ENCODE measurements around the gene GLIS2.

GLIS2 gene

DNA sequence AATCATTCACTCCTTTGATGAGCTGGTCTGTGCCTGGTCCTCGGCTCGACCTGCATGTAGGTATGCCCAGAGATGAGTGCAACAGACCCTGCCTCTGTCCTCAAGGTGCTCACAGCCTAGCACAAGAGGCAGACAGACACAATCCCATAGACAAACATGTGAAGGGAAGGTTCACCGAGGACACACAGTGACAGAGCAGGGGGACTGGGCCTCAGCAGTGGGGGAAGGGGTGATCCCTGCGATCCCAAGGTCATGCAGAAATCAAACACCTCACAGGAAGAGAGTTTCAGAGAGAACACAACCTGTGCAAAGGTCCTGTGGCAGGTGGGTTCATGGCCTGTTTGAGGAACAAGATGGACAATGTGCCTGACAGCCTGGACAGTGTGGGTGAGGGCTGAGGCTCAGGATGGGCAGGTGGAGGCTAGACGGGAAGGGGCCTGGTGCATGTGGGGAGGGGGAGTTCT, 51.6 kb downstream of the GLIS2 start:
- in situ Hi-C loops (cut with MboI; ENCODE audit: low sequenced_read_pairs), result no loop called here

DNA sequence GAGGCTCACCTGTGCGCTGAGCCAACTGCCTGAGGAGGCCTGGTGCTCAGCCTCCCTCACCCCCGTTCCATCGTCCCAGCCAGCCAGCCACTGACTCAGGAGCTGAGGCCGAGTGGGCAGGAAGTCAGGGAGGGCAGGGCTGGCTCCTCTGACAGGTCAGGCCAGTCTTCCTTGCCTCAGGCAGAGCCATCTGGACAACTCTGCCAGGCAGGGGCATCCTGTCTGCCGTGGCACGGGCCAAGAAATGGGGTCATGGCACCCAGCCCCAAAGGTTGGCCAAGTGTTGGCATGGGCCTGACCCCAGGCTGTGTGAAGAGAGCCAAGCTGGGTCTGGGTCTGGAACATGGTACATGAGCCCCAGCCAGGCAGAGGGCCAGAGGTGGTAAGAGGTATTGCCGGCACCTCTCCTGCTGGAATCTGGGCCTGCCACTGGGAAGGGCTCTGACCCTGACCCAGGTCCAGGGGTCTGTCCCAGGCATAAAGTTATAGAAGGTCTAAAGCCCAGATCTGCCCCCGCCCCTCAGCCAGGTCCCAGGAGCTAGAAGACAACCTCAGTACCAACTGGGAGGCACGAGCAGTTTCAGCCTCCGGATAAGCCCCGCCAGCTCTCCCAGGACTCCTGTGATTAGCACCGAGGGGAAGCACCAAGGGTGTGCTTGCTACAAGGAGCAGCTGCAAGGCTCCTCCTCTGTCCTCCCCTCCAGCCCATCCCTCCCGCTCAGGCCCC, 53.3 kb downstream of the GLIS2 start:
- in situ Hi-C loops (cut with MboI; ENCODE audit: low sequenced_read_pairs), result no loop called here

- in situ Hi-C loops (cut with MboI; ENCODE audit: low sequenced_read_pairs), result no loop called here
Observed at GRCh38 chr16:4370151-4370550, 54.3 kb downstream of the GLIS2 start.

DNA sequence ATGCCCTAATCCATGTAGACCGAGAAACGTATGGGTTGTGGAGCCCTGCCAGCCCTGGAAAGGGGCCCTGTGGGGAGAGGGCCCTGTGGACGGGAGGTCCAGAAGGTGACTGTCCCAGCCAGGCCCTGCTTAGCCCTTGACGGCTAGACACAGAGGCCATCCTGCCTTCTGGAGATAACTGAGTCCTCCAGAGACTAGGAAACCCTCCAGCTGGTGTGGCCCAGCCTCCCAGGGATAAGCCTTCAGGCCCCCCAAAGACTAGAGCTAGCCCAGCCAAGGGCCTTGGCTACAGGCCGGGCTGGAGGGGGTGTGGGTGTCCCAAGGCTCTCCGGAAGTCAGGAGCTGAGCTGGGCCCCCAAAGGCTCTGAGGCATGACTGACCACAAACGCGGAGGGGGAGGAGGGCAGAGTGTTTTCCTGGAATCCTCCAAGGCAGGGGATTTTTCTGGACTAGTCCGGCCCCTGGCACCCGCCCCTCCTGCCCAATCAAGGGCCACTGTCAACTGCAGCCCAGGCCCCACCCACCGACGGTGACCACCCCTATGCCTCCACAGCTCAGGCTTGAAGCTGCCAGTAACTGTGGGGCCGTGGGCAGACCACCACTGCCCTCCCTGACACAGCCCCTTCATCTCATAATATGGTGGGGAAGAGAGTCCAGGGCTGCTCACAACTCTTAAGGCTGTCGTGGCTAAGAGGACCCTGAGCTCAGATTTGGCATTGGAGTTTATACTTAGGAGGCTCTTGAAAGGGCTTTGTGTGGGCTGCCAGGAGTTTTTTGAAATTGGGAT, 54.9 kb downstream of the GLIS2 start:
- in situ Hi-C loops (cut with MboI; ENCODE audit: low sequenced_read_pairs), result no loop called here

- in situ Hi-C loops (cut with MboI; ENCODE audit: low sequenced_read_pairs), result no loop called here
Observed at GRCh38 chr16:4371357-4372000, 55.6 kb downstream of the GLIS2 start, which contains the start of gene VASN. Gene VASN, plus strand, starts transcription at chr16:4371848. Its CDS starts 9,030 bp downstream, at chr16:4380878.

GRCh38 chr16:4372001-4372577, 56.2 kb downstream of the GLIS2 start:
- in situ Hi-C loops (cut with MboI; ENCODE audit: low sequenced_read_pairs), result no loop called here

DNA sequence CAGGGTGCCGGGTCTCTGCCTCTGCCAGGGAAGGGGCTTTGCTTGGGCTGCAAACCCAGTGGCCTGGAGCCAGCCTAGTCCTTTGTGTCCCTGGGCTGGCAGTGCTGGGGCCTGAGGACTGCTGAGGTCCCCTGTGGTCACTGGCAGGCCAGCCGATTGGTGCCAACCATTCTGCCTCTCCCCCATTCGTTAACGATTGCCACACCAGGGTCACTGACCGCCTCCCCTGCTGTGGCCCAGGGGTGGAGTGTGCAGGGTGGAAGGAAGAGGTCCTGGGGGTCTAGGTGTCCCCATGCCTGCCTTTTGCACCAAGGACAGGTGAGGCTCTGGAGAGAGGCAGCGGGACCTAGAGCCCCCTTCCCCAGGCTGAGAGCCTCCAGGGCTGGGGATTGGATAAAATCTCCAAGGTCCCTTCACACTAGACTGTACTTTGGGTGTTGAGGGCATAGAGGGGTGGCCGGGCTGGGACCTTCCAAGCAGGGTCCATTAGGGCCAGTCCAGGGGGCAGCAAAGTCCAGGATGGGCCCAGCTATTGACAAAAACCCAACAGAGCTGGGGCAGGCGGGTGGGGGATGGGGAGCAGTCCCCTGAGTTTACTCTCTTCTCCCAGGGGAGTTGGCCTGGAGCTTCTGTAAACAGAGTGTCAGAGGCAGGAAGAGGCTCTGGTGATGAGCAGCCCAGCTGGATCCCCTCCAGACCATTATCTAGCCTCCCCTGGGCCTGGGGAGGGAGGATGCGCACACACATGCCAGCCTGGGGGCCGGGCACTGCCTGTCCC, 56.9 kb downstream of the GLIS2 start:
- in situ Hi-C loops (cut with MboI; ENCODE audit: low sequenced_read_pairs), result no loop called here

DNA sequence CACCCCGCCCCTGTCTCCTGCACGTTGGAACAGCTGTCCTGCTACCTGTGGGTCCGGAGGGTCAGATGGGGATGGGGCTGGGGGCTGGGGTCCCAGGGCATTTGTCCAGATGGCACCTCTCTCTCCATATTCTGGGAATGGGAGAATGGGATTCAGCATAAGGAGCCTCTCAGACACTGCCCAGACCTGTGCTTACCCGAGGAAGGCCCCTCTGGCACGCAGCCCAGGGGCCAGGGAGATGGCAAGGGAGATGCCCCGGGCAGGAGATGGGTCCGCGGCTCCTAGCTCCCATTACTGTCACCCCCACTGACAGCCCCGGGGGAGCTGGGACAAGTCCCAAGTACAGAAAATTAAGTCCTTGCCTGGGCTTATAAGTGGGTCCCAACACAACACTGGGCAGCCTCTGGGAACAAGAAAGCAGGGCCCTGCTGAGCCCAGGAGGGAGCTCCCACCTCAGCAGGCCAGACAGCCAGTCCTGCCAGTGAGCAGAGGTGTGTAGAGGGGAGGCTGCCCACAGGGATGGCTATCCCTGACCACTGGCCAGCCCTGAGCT, 57.6 kb downstream of the GLIS2 start:
- in situ Hi-C loops (cut with MboI; ENCODE audit: low sequenced_read_pairs), result no loop called here

- in situ Hi-C loops (cut with MboI; ENCODE audit: low sequenced_read_pairs), result no loop called here
Observed at GRCh38 chr16:4373909-4374742, 58.3 kb downstream of the GLIS2 start.

GRCh38 chr16:4375717-4376116, 59.9 kb downstream of the GLIS2 start:
- in situ Hi-C loops (cut with MboI; ENCODE audit: low sequenced_read_pairs), result no loop called here

GRCh38 chr16:4376126-4376892, 60.4 kb downstream of the GLIS2 start:
- in situ Hi-C loops (cut with MboI; ENCODE audit: low sequenced_read_pairs), result no loop called here

DNA sequence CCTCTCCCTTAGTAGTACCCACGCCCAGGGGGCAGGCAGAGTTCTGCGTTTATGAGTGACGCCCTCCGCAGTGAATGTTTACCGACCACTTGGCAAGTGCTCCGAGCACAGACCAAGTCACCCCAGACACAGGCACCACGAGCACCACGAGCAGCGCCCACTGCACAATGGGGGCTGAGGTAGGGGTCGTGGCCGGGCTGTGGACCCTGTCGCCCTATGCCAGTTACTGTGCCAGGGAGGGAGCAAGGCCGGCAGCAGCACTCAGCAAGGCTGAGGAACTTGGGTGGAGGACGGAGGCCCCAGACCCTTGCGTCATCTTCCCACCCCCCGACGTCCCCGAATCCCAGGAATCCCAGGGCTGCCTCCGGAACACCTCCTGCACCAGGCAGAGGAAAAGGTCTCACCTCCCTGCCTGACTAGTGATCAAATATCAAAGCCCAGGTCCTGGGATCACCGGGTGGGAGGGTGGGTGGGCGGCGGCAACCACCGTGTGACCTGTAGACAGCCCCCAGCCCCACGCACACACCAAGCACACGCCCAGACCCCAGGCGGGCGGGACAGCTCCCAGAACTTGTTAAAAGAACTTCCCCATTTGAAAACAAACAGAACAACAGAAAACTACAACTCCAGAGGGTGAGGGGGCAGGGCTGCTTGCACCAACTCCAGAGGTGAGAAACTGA, 61.2 kb downstream of the GLIS2 start:
- in situ Hi-C loops (cut with MboI; ENCODE audit: low sequenced_read_pairs), result no loop called here

GRCh38 chr16:4377573-4378154, 61.8 kb downstream of the GLIS2 start:
- in situ Hi-C loops (cut with MboI; ENCODE audit: low sequenced_read_pairs), result no loop called here

- in situ Hi-C loops (cut with MboI; ENCODE audit: low sequenced_read_pairs), result no loop called here
Observed at GRCh38 chr16:4378161-4378666, 62.3 kb downstream of the GLIS2 start.

GRCh38 chr16:4378999-4379690, 63.3 kb downstream of the GLIS2 start:
- in situ Hi-C loops (cut with MboI; ENCODE audit: low sequenced_read_pairs), result no loop called here

GRCh38 chr16:4380119-4381063, 64.5 kb downstream of the GLIS2 start:
- in situ Hi-C loops (cut with MboI; ENCODE audit: low sequenced_read_pairs), result no loop called here

Measured in hTERT RPE-1 (cell line).